Prostate gland (tissue), 2 donors: ENCODE results near the gene KCNQ4.

Experiments used
- POLR2A ChIP-seq: fragments of 450-650 bp; IDR thresholded peaks from one replicate; pipeline ENCODE4 v1.6.1; 2016; ENCODE audit warnings: antibody characterized with exemption, mild to moderate bottlenecking
- POLR2AphosphoS5 ChIP-seq: sonication (generic); formaldehyde crosslinking; IDR thresholded peaks from one replicate; pipeline ENCODE4 v1.6.1; 2017; ENCODE audit warnings: antibody characterized with exemption
- TF ChIP-seq, protein P1 (sequence below), 4 experiments: fragments of 200-600 bp in 2 of 4; fragments of 450-650 bp in 2 of 4; sonication (generic) in 2 of 4; IDR thresholded peaks; 1 replicate in 3 of 4; 2 replicates in 1 of 4; pipeline ENCODE4 v1.5.1; 2016 to 2019; ENCODE audit warnings: antibody characterized with exemption in 4 of 4, mild to moderate bottlenecking in 2 of 4, moderate library complexity in 2 of 4

DNA sequence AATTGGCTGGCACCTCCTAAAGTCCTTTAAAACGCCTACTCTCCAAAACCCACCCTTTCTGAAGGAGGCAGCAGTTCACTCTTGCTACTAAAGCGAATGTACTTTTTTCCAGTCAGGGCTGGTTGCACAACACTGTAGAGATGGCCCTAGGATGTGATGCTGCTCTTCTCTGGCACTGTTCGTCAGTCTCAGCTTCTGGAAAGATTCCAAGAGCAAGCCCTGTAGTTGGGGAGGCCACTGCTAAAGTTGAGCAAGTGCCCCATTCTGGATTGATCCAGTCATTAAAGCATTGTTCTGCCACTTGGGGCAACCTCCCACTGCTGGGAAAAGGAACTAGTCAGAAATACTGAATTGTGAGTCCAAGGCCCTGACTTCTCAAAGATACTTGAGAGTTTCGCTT is 28.5 kb upstream of the KCNQ4 start:
- TF ChIP-seq POLR2A (no peak), POLR2AphosphoS5 (no peak)
- TF ChIP-seq, protein P1, sequence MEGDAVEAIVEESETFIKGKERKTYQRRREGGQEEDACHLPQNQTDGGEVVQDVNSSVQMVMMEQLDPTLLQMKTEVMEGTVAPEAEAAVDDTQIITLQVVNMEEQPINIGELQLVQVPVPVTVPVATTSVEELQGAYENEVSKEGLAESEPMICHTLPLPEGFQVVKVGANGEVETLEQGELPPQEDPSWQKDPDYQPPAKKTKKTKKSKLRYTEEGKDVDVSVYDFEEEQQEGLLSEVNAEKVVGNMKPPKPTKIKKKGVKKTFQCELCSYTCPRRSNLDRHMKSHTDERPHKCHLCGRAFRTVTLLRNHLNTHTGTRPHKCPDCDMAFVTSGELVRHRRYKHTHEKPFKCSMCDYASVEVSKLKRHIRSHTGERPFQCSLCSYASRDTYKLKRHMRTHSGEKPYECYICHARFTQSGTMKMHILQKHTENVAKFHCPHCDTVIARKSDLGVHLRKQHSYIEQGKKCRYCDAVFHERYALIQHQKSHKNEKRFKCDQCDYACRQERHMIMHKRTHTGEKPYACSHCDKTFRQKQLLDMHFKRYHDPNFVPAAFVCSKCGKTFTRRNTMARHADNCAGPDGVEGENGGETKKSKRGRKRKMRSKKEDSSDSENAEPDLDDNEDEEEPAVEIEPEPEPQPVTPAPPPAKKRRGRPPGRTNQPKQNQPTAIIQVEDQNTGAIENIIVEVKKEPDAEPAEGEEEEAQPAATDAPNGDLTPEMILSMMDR (IDR thresholded peaks at IDR 0.05), result no peak
